GM12872 (cell line): ENCODE measurements around the gene LRP1.

ENCODE experiments used
- TF ChIP-seq, protein P1 (sequence below): IDR thresholded peaks from 3 replicates; pipeline ENCODE4 v1.5.1; 2011; ENCODE audit warnings: low read depth, mild to moderate bottlenecking, low read length, moderate library complexity; ENCODE audit not compliant: insufficient read depth

LRP1 gene

DNA sequence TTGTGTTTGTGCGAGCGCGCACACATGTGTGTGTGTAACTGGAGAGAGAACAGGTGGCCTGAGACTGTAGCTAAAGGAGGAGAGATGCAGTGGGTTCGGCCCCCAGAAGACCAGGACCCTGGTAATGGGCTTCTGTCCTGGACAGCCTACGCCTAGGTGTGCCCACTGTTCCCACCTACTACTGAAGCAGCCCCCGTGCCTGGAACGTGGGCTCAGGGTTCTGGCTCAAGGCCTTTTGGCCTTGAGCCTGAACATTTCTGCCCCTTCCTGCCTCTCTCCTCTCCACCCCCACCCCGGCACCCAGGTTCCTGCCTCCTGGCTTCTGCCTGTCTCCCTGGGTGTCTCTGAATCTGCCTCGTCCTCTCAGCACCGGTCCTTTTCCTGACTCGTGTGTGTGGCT, 86.8 kb downstream of the LRP1 start:
- TF ChIP-seq, protein P1, sequence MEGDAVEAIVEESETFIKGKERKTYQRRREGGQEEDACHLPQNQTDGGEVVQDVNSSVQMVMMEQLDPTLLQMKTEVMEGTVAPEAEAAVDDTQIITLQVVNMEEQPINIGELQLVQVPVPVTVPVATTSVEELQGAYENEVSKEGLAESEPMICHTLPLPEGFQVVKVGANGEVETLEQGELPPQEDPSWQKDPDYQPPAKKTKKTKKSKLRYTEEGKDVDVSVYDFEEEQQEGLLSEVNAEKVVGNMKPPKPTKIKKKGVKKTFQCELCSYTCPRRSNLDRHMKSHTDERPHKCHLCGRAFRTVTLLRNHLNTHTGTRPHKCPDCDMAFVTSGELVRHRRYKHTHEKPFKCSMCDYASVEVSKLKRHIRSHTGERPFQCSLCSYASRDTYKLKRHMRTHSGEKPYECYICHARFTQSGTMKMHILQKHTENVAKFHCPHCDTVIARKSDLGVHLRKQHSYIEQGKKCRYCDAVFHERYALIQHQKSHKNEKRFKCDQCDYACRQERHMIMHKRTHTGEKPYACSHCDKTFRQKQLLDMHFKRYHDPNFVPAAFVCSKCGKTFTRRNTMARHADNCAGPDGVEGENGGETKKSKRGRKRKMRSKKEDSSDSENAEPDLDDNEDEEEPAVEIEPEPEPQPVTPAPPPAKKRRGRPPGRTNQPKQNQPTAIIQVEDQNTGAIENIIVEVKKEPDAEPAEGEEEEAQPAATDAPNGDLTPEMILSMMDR = 0 out of 3 replicates have a peak, but pooled peaks have one; percentile 2

DNA sequence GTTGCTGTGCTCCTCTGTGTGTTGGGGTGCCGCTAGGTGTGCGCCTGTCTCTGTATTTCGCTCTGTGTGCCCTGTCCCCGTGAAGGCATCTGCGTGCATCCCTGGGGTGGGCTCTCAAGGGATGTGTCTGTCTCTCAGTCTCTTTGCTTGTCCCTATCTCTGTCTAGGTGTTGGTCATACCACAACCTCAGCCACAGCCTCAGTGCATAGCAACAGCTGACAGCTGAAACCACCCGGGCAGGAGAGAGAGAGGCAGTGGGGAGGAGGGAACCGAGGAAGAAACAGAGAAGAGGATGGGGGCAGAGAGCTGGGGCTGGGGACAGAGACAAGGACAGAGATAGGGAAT, 87.4 kb downstream of the LRP1 start:
- TF ChIP-seq, protein P1 = no peak

DNA sequence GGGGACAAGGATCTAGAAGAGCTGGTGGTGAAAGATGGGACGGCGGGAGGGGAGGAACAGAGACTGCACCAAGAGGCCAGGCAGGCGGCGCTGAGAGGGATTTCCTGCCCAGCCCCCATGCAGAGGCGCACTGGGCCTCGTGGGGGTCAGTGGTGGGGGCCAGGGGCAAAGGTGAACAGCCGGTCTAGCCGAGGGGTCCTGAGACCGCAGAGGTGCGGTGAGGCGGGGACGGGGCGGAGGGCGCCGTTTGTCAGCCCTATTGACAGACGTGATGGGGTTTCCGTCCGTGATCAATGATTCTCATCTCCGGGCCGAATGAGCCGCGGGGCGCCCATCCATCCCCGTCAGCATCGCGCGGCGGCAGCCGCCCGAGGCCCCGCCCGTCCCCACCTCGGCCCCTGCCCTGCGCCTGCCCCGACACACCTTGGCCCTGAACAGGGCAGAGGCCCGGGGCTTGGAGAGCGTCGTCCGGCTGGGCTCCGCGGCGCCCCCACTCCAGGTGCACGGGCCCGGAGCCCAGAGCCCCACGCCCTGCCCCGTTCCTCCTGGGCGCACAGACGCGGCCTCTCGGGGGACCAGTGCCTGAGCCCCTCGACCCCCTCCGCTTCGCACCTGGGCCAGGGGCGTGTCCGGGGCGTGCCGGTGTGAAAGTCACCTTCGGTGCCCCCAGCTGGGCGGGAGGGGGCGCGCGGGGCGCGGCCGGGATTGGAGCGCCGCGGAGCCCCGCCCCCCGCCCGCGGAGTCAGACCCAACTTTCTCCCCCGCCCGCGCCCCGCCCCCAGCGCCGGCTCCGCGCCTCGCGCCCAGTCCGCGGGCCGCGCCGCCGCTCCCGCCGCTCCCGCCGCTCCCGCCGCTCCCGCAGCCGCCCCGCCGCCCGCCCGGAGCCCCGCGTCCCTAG, 88.0 kb downstream of the LRP1 start, which contains the start of gene NXPH4:
TSS of gene NXPH4 (plus strand) at position 781 of the 898 bp plus-strand sequence. CDS start 176 bp downstream, outside the sequence.
- TF ChIP-seq, protein P1 = no peak

DNA sequence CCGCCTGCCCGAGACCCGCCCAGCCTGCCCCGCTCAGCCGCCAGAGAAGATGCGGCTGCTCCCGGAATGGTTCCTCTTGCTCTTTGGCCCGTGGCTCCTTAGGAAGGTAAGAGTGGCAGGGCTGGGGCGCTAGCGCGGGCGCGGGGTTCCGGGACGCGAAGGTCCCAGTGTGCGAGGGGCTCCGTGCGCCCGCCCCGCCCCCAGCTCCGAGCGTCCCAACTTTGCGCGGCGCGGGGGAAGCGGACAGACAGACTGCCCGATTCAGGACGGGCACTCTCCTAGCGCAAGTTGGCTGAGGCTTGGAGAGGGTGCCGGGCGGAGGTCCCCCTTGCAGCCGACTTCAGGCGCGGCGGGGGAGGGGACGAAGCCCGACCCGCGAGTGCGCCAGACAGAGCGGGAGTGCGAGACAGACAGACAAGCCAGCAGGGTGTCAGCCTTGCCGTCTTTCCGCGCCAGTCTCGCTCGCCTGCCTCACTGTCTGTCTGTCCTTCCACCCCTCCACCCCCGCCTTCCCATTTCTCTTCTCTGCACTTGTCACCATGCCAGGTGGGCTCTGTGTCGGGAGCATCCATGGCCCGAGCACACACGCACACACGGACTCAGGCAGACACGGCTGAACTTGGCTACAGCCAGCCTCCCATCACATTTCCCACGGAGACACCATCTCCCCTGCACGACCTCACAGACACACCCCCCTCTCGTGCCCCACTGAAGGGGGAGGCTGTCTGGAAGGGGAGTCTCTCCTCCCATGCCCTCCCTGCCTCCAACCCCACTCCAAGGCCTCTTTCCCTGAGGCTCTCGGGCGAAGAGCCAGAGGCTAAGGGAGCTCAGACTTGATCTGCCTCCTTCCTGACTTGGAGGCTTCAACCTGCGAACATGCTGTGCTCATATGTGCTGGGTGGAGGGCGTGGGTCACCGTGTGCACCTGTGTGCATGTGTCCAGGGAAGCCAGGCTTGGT, 88.9 kb downstream of the LRP1 start:
- TF ChIP-seq, protein P1 = no peak

DNA sequence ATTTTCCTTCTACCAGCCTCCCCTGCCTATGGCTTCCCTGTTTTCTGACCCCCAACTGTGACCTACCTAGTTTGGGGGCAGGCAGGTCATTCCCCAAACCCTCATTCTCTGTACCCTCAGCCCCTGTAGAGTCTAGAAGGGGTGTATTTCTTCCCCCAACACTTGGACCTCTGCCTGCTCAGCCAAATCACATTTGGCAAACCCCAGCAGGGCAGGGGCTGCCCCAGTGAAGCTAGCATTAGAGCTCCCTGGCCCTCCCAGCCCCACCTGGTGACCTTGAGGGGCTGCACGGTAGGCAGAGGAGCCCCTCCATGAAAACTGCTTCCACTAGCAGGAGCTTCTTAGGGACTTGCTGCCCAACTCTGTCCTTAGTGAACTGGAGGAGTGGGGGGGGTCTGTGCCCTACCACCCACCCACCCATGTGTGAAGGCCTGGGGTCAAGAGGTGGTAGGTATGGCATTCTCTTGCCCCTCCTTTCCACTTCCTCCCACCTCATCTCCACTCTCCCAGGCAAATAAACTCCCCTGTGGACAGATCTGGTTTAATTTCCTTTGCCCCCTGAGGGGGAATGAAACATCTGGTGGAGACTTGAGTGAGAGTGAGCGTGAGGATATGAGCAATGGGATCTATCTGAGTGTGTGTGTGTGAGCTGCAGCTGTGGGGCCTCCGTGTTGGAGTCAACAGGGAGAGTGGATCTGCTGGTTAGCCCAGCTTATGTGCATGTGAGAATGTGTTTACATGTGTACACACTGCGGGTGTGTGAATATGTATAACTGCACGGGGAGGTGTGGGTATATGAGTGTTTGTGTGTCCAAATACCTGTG, 90.0 kb downstream of the LRP1 start:
- TF ChIP-seq, protein P1 = no peak

DNA sequence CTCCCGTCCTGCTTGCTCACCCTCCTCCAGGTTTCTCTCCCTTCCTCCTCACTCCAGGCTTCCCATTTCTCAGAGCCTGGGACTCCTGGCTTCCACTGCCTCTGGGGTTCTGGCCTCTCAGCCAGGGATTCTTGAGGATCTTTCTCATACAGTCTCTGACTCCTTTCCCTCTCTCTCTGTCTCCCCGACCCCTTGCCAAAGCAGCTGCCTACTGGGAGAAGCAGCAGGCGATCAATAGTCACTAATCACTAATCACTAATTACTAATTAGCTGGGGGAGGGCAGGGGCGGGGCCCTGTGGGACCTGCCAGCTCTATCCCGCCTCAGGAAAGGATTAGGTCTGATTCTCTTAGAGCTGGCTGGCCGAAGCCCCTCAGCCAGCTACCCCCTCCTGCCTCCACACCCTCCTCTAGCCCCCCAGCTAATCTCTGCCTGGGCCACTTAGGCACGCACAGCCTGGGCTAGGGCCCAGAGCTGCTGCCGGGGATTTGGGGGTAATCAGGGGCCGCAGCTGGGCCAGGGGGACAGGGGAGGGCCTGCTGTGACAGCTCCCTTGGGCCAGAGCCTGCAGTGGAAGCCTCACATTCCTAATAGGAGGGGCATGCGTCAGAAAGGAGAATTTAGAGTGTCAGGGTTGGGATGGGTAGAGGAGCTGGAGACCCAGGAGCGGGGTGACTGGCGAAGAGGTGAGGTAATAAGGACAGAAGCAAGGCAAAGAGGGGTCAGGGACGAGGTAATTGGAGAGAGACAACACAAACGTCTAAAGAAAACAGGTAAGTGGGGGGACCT, 91.1 kb downstream of the LRP1 start:
- TF ChIP-seq, protein P1 = no peak
